ENCODE measurements around the gene PPP2R5C.

The PPP2R5C gene

DNA sequence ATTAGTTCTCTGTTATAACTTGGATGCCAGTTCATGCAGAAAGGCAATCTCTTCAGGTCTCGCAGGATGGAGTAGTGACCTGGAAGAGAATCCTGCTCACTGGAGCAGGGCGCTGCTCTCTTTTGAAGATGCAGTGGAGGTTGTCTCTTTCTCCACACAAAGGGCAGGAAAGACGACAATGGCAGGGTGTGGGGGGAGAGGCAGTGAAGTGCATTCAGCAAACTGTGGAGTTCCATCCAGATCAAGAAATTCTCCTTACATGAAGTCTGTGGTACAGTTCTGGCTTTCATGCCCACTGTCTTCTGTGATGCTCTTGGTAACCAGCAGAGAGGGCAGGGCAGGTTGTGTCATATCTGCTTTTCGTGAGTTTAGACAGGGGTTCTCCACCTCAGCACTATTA is 6.6 kb upstream of the PPP2R5C start:
- TF ChIP-seq, protein P1, sequence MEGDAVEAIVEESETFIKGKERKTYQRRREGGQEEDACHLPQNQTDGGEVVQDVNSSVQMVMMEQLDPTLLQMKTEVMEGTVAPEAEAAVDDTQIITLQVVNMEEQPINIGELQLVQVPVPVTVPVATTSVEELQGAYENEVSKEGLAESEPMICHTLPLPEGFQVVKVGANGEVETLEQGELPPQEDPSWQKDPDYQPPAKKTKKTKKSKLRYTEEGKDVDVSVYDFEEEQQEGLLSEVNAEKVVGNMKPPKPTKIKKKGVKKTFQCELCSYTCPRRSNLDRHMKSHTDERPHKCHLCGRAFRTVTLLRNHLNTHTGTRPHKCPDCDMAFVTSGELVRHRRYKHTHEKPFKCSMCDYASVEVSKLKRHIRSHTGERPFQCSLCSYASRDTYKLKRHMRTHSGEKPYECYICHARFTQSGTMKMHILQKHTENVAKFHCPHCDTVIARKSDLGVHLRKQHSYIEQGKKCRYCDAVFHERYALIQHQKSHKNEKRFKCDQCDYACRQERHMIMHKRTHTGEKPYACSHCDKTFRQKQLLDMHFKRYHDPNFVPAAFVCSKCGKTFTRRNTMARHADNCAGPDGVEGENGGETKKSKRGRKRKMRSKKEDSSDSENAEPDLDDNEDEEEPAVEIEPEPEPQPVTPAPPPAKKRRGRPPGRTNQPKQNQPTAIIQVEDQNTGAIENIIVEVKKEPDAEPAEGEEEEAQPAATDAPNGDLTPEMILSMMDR (IDR thresholded peaks at IDR 0.05; ENCODE audit: extremely low read depth, insufficient read depth, missing control alignments), result no peak
- in situ Hi-C loops (cut with MboI; ENCODE audit: low pct_unique_long_range_greater_than_20kb, low sequenced_read_pairs, unreplicated experiment), result no loop called here
- no peak for DNase-seq (ENCODE audit: low spot score)

DNA sequence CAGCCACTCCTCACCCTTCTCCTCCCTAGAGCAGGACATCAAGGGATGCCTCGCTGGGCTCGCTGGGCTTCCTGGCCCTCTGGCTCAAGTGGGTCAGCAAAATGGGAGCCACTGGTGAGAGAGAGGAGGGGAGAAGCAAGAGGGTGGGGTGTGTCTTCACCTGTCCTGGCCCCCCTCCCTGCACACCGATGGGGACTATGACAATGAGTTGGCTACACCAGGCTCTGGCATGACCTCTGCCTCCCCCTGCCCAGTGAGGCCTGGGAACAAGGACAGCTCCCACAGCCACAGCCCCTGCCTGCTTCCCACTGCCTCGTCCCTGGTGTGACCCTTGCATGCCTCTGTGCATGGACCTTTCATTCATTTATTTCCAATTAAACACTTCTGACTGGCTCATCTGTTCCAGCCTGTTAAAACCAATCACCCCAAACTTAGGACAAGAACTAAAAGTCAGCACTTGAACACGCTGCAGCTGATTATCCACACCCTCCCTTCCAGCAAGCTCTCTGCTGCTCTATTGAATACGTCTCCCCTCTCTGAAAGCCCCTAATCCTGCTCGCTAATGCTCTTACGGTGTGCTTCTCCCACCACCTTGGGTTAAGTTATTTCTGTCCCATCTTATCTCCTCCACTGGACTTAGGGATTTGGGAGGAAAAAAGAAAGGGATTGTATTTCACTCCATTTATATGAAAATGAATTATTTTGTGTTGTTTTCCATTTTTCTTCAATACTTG is 5.8 kb upstream of the PPP2R5C start:
- TF ChIP-seq, protein P1 (IDR thresholded peaks at IDR 0.05; ENCODE audit: extremely low read depth, insufficient read depth, missing control alignments), result no peak
- no peak for DNase-seq (ENCODE audit: low spot score)
- in situ Hi-C loops (cut with MboI; ENCODE audit: low pct_unique_long_range_greater_than_20kb, low sequenced_read_pairs, unreplicated experiment), result no loop called here

DNA sequence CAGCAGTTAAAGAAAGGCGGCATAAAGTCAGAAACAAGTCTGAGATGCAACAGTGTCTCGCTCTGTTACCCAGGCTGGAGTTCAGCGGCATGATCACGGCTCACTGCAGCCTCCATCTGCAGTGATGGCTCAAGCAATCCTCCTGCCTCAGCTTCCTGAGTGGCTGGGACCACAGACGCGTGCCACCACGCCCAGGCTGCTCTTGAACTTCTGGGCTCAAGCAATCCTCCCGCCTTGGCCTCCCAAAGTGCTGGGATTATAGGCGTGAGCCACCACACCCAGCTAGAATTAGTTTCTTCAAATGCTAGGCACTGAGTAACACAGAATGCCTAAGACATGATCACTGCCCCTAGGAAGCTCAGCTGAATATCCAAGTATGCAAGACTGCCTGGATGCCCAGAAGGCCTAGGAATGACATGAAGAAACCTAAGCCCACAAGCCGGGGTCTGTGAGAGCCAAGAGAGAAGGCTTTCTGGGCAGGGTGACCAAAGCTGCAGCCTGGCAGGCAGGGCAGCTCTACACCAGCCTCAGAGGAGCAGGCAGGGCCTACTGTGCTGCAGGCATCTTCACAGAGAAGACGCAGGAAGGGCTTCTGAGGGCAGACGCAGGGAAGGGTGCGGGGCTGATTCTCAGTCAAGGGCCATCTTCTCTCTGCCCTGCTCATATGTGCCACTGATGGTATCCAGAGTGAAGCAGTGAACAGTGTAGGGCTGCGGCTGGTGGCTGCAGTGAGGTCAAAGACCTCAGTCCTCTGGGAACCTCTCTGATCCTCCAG is 4.3 kb upstream of the PPP2R5C start:
- TF ChIP-seq, protein P1 (IDR thresholded peaks at IDR 0.05; ENCODE audit: extremely low read depth, insufficient read depth, missing control alignments), result no peak
- no peak for DNase-seq (ENCODE audit: low spot score)
- in situ Hi-C loops (cut with MboI; ENCODE audit: low pct_unique_long_range_greater_than_20kb, low sequenced_read_pairs, unreplicated experiment), result no loop called here

DNA sequence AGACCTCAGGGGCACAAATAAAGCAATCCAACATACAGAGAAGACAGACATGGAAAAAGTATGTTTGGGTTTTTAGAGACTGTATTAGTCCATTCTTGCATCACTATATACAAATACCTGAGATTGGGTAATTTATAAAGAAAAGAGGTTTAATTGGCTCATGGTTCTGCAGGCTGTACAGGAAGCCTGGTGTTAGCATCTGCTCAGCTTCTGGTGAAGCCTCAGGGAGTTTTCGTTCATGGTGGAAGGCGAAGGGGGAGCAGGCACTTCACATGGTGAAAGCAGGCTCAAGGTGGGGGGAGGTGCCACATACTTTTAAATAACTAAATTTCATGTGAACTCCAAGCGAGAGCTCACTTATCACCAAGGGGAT is 3.7 kb upstream of the PPP2R5C start:
- DNase-seq (ENCODE audit: low spot score), result no peak
- in situ Hi-C loops (cut with MboI; ENCODE audit: low pct_unique_long_range_greater_than_20kb, low sequenced_read_pairs, unreplicated experiment), result no loop called here
- TF ChIP-seq, protein P1 (IDR thresholded peaks at IDR 0.05; ENCODE audit: extremely low read depth, insufficient read depth, missing control alignments), result no peak

DNA sequence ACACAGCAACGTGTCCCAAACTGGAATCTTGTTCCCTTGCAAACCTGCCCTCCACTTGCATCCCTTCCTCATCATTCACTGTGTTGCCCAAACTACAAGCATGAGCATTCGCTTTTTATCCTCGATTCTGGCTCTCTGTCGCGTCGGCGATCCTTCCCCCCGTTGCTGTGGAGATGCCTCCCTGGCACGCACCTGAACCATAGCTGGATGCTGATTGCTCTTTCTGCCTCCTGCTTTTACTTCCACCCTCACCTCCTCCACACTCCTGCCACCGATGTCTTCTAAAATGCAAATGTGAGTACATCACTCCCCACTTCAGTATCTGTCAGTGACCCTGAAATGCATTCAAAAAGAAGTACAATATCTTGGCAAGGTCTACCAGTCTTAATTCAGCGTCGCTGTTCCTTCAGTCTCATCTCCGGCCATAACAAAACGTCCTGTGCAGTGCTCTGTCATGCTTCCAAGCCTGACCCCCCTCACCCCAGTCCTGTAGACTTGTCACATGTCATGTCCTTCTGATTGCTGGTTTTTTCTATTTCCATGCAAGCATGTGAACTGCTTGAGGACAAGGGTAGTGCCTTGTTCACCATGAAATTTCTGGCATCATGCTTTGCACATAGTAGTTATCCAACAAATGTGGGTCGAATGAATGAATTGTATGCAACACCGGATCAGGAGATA is 2.5 kb upstream of the PPP2R5C start:
- DNase-seq (ENCODE audit: low spot score), result no peak
- in situ Hi-C loops (cut with MboI; ENCODE audit: low pct_unique_long_range_greater_than_20kb, low sequenced_read_pairs, unreplicated experiment), result no loop called here
- TF ChIP-seq, protein P1 (IDR thresholded peaks at IDR 0.05; ENCODE audit: extremely low read depth, insufficient read depth, missing control alignments), result no peak

DNA sequence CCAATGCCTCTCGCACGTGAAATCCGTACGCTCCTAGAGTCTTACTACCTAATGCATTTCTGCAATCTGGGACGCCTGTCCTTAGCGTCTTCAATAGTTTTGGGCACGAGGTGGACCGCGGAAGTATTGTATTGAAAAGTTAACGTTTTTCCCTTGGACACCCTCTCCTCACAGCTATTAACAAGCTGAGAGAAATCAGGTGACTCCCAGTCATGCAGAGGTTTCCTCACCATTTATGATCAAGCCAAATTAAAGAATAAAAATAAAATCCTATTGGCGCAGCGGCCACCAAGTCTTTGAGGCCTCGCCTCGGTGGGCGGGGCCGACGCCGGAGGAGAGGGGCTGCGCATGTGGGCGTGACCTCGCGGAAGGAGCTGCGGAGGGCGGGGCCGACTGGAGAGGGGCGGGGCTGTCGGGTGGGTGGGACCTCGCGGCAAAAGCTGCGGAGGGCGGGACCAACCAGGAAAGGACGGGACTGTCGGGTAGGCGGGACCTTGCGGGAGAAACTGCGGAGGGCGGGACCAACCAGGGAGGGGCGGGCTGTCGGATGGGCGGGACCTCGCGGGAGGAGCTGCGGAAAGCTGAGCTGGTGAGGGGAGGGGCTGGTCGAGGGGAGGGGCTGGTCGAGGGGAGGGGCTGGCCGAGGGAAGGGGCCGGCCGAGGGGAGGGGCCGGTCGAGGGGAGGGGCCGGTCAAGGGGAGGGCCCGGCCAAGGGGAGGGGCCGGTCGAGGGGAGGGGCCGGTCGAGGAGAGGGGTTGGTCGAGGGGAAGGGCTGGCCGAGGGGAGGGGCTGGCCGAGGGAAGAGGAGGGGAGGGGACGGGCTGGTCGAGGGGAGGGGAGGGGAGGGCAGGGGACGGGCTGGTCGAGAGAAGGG is 1.1 kb upstream of the PPP2R5C start:
- TF ChIP-seq, protein P1 (IDR thresholded peaks at IDR 0.05; ENCODE audit: extremely low read depth, insufficient read depth, missing control alignments), result no peak
- in situ Hi-C loops (cut with MboI; ENCODE audit: low pct_unique_long_range_greater_than_20kb, low sequenced_read_pairs, unreplicated experiment), result no loop called here

More for the DNA sequence above, 1.1 kb upstream of the PPP2R5C start:
- DNase-seq (ENCODE audit: low spot score), result peak; percentile 98
